Spleen (tissue), 7 donors: Measurements from ENCODE around the gene MZT2B.
"Not testable (repeated sequence)": the region's sequence is repeated elsewhere in the genome, so short reads cannot be mapped to it uniquely, and the experiment has no call there.

Experiments
- CTCF ChIP-seq, 11 experiments: fragments of 200-600 bp in 7 of 11; fragments of 450-650 bp in 4 of 11; sonication (generic) in 4 of 11; IDR thresholded peaks in 8 of 11; conservative IDR thresholded peaks in 3 of 11; 1 replicate in 7 of 11; 2 replicates in 4 of 11; pipeline versions ENCODE4 v1.4.0 to v1.8.0; 2016 to 2021; ENCODE audit warnings: antibody characterized with exemption in 11 of 11, inconsistent platforms in 4 of 11, mild to moderate bottlenecking in 1 of 11
- POLR2A ChIP-seq, 3 donors: fragments of 450-650 bp; IDR thresholded peaks; one replicate each; pipeline ENCODE4 v1.5.1; 2017; ENCODE audit warnings: antibody characterized with exemption in 3 of 3, mild to moderate bottlenecking in 1 of 3
- POLR2AphosphoS5 ChIP-seq, 3 donors: sonication (generic); formaldehyde crosslinking; IDR thresholded peaks; one replicate each; pipeline ENCODE4 v1.5.1; 2017; ENCODE audit warnings: antibody characterized with exemption in 3 of 3
- donor health status: DM: no; HTN: no; CAD: no; lungs with moderate emphysema.
- donor health status: DM: no; HTN: no; CAD: no.
- donor health status: DM: no; HTN: no; CAD: no.

- not testable (repeated sequence) for TF ChIP-seq POLR2A (IDR thresholded peaks at IDR 0.05); CTCF (IDR thresholded peaks at IDR 0.05 in 8 of 11, conservative IDR thresholded peaks at IDR 0.05 in 3 of 11); POLR2AphosphoS5 (IDR thresholded peaks at IDR 0.05)
These were observed 41.1 kb upstream of the MZT2B start for GRCh38 chr2:130141002-130141401.
